GM11168 (cell line): ENCODE results near the gene ZDHHC20.

ENCODE experiments used
- in situ Hi-C: fragments of 300-500 bp; cut with MboI; formaldehyde crosslinking; loops from one replicate; pipeline ENCODE4 v1.12.0; 2022; ENCODE audit warnings: low sequenced_read_pairs; ENCODE audit not compliant: unreplicated experiment

The ZDHHC20 gene, protein sequence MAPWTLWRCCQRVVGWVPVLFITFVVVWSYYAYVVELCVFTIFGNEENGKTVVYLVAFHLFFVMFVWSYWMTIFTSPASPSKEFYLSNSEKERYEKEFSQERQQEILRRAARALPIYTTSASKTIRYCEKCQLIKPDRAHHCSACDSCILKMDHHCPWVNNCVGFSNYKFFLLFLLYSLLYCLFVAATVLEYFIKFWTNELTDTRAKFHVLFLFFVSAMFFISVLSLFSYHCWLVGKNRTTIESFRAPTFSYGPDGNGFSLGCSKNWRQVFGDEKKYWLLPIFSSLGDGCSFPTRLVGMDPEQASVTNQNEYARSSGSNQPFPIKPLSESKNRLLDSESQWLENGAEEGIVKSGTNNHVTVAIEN

DNA sequence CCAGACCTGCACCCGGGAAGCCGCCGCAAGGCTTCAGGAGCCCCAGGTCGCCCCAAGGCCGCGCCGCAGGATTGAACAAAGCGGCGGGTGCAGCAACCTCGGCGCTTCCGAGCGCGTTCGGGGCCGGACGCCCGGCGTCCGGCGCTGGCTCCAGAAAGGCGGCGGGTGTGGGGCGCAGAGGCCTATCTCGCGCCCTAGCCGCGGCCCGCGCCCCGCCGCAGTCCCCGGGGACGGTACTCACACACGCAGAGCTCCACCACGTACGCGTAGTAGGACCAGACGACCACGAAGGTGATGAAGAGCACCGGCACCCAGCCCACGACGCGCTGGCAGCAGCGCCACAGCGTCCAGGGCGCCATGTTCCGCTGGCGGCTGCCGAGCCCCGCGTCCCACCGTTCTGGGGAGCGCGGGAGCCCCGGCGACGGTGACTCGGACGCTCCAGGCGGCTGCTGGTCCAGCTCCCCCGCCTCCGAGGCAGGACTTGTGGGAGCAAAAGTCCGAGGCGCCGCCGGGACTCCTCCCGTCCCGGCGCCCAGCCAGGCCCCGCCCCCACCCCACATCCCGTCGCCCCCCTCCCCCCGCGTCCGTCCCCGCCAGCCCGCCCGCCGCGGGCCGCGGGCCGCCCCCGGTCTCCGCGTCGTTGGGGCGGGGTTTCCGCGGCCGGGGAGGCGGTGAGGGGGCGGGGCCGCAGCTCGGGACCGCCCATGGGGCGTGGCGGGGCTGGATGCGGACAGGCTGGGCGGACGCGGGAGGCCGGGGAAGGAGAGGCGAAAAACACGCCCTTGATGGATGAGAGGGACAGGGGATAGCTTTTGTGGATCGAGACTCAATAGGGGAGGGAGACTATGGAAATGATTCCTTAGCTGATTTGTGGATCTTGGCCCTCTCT is at the start of gene ZDHHC20:
Gene ZDHHC20, minus strand, starts transcription at position 491 of the 889 bp plus-strand sequence. Its CDS starts 132 bp downstream, at position 359.
- in situ Hi-C loops = no loop called here

DNA sequence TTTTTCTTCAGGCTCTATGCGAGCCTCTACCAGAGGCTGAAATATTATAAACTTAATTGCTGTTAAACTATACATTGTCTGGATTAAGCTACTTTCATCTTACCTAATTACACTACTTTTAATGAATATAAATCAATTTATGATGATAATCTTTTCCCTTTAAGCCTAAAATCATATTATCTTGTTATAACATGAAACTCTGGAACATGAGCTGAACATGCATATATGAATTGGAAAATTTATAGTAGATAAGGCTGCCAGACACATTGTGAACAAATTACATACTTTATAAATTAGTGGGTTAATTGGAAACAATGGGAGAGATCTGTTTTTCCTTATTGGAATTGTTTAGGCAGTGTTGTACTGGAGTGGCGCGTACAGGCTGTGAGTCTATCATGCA is 45.3 kb upstream of the ZDHHC20 start:
- in situ Hi-C loops = no loop called here

DNA sequence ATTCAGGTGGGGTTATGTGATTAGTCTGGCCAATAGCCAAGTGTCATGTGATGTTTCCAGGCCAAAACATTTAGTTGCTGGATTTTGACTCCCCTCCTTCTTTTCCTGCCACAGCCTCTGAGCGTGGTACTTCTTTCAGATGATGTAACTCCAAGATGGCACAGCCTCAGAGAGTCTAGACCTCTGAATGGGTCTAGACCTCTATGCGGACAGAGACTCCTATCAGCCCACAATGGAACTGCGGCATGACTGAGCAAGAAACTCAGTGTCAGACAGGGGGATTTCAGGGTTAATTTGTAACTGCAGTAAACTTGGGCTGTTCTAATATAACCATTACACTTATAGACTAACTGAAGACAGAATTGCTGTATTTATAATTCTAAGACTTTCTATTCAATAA is 42.6 kb upstream of the ZDHHC20 start:
- in situ Hi-C loops = no loop called here

DNA sequence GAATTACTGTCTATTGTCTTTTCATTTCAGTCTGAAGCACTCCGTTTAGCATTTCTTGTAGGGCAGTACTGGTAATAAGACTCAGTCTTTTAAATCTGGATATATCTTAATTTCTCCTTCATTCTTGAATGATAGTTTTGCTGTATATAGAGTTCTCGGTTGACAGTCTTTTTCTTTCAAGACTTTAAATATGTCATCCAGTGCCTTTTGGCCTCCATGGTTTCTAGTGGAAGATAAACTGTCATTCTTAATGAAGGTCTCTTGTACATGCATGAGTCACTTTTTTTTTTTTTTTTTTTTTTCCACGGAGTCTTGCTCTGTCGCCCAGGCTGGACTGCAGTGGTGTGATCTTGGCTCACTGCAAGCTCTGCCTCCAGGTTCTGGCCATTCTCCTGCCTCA is 27.2 kb upstream of the ZDHHC20 start:
- in situ Hi-C loops = no loop called here

DNA sequence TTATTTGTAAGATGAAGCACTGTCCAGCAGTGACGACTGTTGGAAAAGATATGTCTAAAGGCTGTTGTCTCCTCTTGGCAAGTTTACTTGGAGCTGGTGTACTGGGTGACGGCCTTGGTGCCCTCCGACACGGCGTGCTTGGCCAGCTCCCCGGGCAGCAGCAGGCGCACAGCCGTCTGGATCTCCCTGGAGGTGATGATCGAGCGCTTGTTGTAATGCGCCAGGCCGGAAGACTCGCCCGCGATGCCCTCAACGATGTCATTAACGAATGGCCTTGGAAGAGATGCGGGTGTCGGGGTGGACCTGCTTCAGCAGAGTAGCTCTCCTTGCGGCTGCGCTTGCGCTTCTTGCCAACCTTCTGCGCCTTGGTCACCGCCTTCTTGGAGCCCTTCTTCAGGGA is 24.6 kb upstream of the ZDHHC20 start:
- in situ Hi-C loops = loop anchor here (5.0 kb wide), 1 partner anchor 186 kb away; no protein-coding TSS in a partner anchor

DNA sequence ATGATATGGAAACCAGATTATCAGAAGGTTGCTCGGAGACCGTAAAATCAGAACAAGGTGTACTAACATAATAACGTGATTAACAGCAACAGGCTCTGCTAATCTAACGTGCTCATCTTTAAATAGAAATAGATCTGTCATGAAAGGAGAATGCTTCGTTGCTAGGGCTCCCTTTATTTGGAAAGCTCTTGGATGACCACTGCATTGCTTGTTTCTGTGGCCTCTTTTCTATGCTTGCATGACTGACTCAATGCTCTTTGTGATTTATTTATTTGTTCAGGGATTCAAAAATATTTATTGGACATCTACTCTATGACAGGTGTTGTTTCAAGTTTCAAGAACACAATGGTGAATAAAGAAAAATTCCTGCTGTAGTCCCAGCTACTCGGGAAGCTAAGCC is 22.3 kb upstream of the ZDHHC20 start:
- in situ Hi-C loops = loop anchor here (5.0 kb wide), 1 partner anchor 184 kb away; no protein-coding TSS in a partner anchor

DNA sequence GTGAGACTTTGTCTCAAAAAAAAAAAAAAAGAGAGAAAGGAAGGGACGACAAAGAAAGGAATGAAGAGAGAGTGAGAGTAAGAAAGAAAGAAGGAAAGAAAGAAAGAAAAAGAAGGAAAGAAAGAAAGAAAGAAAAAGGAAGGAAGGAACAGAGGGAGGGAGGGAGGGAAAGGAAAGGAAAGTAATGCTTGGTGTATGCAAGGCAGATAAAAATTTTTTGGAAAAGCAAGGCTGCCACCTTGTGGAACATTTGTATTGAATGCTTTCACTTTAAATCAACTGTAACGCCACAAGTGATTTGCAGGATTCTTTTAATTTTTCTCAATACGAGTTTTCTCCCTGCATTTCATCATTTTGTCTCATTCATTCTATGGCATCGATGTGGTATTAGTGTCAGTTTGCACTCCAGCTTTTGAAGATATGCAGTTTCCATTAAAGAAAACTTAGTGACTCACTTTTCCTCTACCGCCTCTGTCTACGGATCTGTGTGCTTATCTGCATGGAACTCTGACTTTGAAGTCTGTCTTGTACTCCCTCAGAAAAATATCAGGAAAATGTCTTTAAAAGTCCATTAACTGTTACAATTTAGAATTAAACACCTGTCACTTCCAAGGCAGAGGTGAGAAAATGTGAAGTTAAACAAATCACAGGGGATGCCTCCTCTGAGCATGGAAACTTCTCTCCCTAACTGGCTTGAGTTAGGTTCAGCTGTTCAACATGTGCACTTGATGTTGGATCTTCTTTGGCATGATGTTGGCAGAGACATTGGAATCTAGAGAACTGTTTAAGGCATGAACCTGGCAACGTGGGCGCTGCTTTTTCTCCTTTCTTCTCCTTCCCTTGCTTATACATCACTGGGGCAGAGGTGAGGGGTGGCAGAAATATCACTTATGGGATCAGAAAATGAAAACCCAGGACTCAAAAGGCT is 20.0 kb upstream of the ZDHHC20 start:
- in situ Hi-C loops = loop anchor here (5.0 kb wide), 1 partner anchor 537 kb away; no protein-coding TSS in a partner anchor

DNA sequence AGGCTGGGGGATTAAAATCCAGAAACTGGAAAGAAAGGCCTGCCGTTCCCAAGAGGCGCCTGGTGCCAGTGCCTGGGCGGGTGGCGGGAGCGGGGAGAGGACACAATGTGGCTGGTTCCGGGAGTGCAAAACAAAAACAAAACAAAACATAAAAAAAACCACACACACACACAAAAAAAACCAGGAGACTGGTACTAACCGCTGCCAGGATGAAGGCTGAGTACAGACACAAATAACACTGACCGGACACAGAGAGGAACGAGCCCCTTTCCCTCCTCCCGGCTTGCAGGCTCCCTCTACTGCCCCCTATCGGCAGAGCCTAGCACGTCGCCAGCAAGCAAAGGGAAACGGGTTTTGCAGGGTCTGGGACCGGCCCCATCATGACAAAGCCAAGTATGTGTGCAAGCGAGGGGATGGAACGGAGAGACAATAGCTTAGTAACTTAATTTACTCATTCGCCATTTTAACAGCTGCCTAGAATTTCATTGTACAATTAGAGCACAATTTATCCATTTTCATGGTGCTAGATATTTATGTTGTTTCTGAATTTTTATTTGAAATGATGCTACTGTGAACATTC is 17.9 kb upstream of the ZDHHC20 start:
- in situ Hi-C loops = loop anchor here (5.0 kb wide), 1 partner anchor 535 kb away; no protein-coding TSS in a partner anchor

DNA sequence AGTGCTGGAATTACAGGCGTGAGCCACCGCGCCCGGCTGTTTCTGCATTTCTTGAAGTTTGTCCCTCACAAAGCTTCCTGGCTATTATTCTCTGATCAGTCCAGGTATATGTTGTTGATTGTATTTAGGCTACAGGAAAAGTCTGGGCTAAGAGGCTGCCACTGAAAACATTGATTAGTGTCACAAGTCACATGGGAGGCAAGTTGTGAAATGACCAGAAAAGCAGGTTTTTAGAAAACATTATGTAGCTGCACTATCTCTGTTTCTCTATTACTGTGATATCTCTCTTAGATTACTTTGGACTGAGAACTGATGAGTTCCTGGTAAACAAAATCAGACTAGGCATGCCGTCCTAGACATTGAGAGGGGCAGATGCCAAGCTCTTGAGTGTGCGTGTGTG is 16.0 kb upstream of the ZDHHC20 start:
- in situ Hi-C loops = loop anchor here (5.0 kb wide), 1 partner anchor 533 kb away; no protein-coding TSS in a partner anchor

DNA sequence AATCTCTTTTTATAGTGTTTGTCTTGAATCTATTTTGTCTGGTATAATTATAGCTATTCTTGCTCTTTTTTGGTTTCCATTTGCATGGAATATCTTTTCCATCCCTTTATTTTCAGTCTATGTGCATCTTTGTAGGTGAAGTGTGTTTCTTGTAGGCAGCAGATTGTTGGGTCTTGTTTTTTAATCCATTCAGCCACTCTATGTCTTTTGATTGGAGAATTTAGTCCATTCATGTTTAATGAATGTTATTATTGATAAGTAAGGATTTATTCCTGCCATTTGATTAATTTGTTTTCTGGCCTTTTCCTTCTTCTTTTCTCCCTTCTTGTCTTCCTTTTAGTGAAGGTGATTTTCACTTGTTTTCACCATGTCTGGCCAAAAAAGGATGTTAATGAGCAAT is 11.7 kb upstream of the ZDHHC20 start:
- in situ Hi-C loops = no loop called here

DNA sequence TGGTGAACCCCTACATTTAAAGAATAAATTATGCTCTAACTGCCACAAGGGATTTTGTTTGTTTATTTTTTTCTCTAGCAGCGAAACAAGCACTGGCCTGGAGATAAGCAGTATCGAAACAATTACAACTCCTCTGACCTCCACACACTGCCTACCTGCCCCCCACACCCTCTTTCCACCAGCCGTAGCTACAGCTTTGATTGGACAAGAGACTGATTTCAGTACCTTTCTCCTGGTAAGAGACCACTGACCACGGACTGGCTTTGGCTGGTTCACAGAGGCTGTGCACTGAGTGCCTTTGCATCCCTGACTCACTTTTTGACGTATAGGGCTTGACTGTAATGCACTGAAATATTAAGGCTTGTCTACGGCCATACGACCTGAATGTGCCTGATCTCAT is 7.4 kb upstream of the ZDHHC20 start:
- in situ Hi-C loops = loop anchor here (10.0 kb wide), 1 partner anchor 352 kb away; no protein-coding TSS in a partner anchor

DNA sequence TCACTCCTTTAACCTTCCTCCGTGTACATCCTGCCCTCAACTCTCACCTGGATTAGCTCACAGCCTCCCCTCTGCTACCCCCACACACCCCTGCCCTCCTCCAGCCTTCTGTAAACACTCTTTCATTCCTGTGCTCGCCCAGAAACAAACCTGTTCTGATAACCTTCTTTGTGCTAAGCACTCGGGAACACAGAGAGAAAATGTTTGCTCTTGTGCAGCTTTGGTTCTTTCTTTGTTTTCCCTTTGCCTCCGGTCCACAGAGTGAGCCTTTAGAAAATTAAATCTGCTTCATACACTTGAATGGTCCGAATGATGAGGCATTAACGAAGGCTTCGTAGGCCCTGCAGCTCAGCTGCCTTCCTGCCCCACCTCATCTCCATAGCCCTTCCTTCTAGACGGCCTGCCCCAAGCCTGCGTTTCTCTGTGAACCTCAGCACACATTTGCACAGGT is 6.6 kb upstream of the ZDHHC20 start:
- in situ Hi-C loops = loop anchor here (10.0 kb wide), 1 partner anchor 351 kb away; no protein-coding TSS in a partner anchor

DNA sequence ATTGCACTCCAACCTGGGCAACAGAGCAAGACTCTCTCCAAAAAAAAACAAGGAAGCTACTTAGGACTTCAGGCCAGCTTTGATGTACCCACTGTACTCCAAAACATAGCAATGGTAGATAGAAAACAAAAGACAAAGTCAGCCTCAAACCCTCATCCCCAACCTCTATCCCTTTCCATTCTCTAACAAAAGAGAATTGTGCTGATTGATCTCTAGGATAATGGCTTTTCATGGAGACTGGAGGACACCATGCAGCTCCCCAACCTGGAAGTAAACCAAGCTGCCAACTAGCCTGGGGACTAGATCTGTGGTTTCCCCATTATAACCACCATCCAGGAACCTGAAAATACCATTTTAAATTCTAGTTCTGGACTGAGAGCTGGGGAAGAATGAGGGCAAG is 4.3 kb upstream of the ZDHHC20 start:
- in situ Hi-C loops = loop anchor here (10.0 kb wide), 1 partner anchor 349 kb away; no protein-coding TSS in a partner anchor

DNA sequence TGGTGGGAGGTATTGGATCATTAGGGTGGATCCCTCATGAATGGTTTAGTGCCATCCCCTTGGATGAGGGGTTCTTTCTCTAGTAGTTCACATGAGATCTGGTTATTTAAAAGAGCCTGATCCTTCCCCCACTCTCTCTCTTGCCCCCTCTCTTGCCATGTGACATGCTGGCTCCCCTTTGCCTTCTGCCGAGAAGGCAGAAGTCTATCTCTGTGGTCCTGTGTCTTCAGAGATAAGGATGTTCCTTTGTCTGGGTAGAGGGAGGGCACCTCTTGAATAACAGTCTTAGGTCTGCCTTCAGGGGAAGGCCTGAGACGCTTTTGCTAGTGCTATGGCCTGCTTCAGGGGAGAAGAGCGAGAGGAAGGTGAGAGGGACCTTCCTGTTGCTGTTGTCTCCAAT is 2.0 kb upstream of the ZDHHC20 start:
- in situ Hi-C loops = loop anchor here (10.0 kb wide), 1 partner anchor 346 kb away; no protein-coding TSS in a partner anchor

DNA sequence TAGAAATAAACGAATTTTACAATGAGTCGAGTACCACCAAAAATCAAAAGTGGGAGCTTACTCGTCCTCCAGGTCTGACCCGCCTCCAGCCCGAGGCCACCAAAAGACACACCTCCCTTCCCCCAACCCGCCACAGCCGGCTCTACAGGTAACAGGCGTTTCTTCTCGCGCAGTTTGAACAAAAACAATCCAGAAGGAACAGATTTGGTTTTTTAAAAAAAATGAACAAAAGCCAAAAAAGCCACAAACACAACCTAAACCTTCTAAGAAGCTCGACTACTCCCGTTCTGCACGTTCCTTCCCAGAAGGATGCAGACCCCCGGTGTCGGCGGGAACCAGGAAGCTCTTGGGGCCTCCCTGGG is 671 bp downstream of the ZDHHC20 start:
- in situ Hi-C loops = no loop called here

DNA sequence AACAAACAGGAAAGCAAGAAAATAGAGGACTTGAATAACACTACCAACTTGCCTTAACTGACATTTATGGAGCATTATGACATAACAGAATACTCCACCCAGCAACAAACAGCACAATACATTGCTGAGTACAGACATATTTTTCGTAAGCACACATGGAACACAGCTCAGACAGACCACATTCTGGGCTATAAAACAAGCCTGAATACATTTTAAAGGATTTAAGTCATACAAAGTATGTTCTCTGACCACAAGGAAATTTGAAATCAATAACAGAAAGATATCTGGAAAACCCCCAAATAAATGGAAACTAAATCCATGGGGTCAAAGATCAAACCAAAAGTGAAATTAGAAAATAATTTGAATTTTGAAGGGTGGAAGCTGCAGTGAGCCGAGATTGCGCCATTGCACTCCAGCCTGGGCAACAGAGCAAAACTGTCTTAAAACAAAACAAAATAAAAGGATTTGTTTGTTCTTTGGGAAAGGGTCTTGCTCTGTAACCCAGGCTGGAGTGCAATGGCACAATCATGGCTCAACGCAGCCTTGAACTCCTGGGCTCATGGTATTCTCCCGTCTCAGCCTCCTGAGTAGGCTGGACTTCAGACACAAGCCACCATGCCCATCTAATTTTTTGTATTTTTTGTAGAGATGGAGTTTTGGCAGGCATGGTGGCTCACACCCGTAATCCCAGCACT is 5.6 kb downstream of the ZDHHC20 start:
- in situ Hi-C loops = no loop called here

DNA sequence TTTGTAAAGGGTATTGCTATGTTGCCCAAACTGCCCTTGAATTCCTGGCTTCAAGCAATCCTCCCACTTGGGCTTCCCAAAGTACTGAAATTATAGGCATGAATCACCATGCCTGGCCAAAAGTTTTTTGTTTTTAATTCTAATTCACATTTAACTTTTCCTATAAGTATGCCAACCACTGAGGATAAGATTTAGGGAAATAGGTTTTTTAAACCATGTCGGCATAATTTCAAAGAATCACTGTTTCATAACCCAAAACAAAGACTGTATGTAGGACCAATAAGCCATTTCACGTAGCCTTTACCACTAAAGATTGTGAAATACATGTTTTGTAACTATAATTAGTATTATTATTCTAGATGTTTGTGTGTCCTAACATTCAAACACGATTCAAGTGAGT is 8.2 kb downstream of the ZDHHC20 start:
- in situ Hi-C loops = no loop called here

DNA sequence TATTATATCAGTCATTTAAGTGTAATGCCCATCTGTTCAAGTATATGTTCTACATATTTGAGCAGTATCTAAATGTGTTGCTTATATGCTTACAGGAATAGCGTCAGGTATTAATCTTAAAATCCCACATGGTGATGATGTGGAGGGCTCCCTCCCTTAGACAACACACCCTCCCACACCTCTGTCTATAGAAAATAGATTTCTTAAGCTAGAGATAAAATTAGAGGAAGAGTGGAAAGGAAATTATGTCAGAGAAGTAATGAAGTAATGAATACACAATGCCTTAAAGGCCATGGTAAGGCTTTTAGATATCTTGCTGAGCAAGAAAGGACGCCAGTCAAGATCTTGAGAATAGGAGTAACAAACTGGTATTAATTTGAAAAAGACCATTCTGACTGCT is 12.4 kb downstream of the ZDHHC20 start:
- in situ Hi-C loops = no loop called here

DNA sequence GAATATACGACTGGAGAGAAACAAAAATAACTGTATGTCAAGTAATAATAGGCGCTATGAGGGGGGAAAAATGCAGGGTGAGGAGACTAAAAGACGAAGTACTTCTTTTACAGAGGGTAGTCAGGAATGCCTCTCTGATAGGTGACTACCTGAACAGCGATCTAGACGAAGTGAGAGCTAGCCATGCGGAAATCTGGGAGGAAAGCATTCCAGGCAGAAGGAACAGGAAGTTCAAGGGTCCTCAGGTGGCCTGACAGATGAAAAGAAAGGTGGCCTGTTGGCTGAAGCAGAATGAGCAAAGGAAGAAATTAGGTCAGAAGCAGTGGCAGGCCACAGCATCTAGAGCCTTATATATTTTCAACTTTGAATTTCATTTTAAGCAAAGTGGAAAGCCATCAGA is 13.3 kb downstream of the ZDHHC20 start:
- in situ Hi-C loops = no loop called here
